ENCODE results near the gene RNASE11.

Gene RNASE11

GRCh38 chr14:20553024-20553423 lies 34.8 kb downstream of the RNASE11 start:
- Histone ChIP-seq H3K36me3 (no peaks in the 10 kb centered on the region), H3K27me3 (ENCODE audit: insufficient read depth, low read depth, severe bottlenecking) (peaks cover 93% of the 10 kb centered on the region), H3K4me3 (ENCODE audit: low read depth, low read length) (no peak overlapping the region), H3K9me3 (ENCODE audit: severe bottlenecking) (no peaks in the 10 kb centered on the region), H3K27ac (no peak overlapping the region)
- DNase-seq = no peak
- TF ChIP-seq, protein P1, sequence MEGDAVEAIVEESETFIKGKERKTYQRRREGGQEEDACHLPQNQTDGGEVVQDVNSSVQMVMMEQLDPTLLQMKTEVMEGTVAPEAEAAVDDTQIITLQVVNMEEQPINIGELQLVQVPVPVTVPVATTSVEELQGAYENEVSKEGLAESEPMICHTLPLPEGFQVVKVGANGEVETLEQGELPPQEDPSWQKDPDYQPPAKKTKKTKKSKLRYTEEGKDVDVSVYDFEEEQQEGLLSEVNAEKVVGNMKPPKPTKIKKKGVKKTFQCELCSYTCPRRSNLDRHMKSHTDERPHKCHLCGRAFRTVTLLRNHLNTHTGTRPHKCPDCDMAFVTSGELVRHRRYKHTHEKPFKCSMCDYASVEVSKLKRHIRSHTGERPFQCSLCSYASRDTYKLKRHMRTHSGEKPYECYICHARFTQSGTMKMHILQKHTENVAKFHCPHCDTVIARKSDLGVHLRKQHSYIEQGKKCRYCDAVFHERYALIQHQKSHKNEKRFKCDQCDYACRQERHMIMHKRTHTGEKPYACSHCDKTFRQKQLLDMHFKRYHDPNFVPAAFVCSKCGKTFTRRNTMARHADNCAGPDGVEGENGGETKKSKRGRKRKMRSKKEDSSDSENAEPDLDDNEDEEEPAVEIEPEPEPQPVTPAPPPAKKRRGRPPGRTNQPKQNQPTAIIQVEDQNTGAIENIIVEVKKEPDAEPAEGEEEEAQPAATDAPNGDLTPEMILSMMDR (IDR thresholded peaks at IDR 0.05; ENCODE audit: low read depth, low read length) = no peak

DNA sequence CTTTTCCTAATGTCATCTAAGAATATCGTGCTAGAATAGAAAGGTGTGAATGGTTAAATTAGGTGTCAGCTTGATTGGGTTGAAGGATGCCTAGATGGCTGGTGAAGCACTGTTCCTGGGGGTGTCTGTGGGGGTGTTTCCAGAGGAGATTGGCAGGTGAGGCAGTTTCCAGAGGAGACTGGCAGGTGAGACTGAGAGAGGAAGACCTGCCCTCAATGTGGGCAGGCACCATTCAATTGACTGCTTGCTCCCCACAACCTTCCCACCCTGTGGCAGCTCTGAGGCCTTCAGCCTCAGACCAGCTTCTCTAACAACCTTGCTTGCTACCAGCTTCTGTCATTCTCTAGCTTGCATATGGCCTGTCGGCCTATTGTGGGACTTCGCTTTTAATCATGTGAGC lies 36.2 kb downstream of the RNASE11 start:
- H3K4me3 ChIP-seq (ENCODE audit: low read depth, low read length) = no peak overlapping the region
- TF ChIP-seq, protein P1 (IDR thresholded peaks at IDR 0.05; ENCODE audit: low read depth, low read length) = no peak
- H3K27ac ChIP-seq = no peak overlapping the region
- no peaks in the 10 kb centered on the region for H3K36me3 ChIP-seq
- DNase-seq = no peak
- peaks cover 92% of the 10 kb centered on the region for H3K27me3 ChIP-seq (ENCODE audit: insufficient read depth, low read depth, severe bottlenecking)
- no peaks in the 10 kb centered on the region for H3K9me3 ChIP-seq (ENCODE audit: severe bottlenecking)

- TF ChIP-seq, protein P1 (IDR thresholded peaks at IDR 0.05; ENCODE audit: low read depth, low read length) = no peak
- Histone ChIP-seq H3K9me3 (ENCODE audit: severe bottlenecking) (no peaks in the 10 kb centered on the region), H3K27ac (no peak overlapping the region), H3K36me3 (no peaks in the 10 kb centered on the region), H3K27me3 (ENCODE audit: insufficient read depth, low read depth, severe bottlenecking) (peaks cover 92% of the 10 kb centered on the region), H3K4me3 (ENCODE audit: low read depth, low read length) (no peak overlapping the region)
- DNase-seq = no peak
These were observed 36.9 kb downstream of the RNASE11 start for GRCh38 chr14:20550926-20551325.

- H3K36me3 ChIP-seq = no peaks in the 10 kb centered on the region
- DNase-seq = no peak
- no peak overlapping the region for H3K4me3 ChIP-seq (ENCODE audit: low read depth, low read length)
- H3K27ac ChIP-seq = no peak overlapping the region
- H3K27me3 ChIP-seq (ENCODE audit: insufficient read depth, low read depth, severe bottlenecking) = peaks cover 94% of the 10 kb centered on the region
- H3K9me3 ChIP-seq (ENCODE audit: severe bottlenecking) = no peaks in the 10 kb centered on the region
- TF ChIP-seq, protein P1 (IDR thresholded peaks at IDR 0.05; ENCODE audit: low read depth, low read length) = no peak
These were observed 39.2 kb downstream of the RNASE11 start for GRCh38 chr14:20548414-20549158.

GRCh38 chr14:20546877-20547276 lies 40.9 kb downstream of the RNASE11 start:
- TF ChIP-seq, protein P1 (IDR thresholded peaks at IDR 0.05; ENCODE audit: low read depth, low read length) = no peak
- Histone ChIP-seq H3K36me3 (no peaks in the 10 kb centered on the region), H3K27me3 (ENCODE audit: insufficient read depth, low read depth, severe bottlenecking) (peaks cover 99% of the 10 kb centered on the region), H3K27ac (no peak overlapping the region), H3K9me3 (ENCODE audit: severe bottlenecking) (no peaks in the 10 kb centered on the region), H3K4me3 (ENCODE audit: low read depth, low read length) (no peak overlapping the region)
- no peak for DNase-seq

GRCh38 chr14:20539906-20540305 lies 47.9 kb downstream of the RNASE11 start:
- TF ChIP-seq, protein P1 (IDR thresholded peaks at IDR 0.05; ENCODE audit: low read depth, low read length) = no peak
- no peak for DNase-seq

More at GRCh38 chr14:20539906-20540305, 47.9 kb downstream of the RNASE11 start:
- no peak overlapping the region for H3K27ac ChIP-seq
- peaks cover 77% of the 10 kb centered on the region for H3K27me3 ChIP-seq (ENCODE audit: insufficient read depth, low read depth, severe bottlenecking)
- H3K4me3 ChIP-seq (ENCODE audit: low read depth, low read length) = no peak overlapping the region
- H3K36me3 ChIP-seq = no peaks in the 10 kb centered on the region
- no peaks in the 10 kb centered on the region for H3K9me3 ChIP-seq (ENCODE audit: severe bottlenecking)

Measured in WERI-Rb-1 (cell line).